Sigmoid colon (tissue), 4 donors: ENCODE measurements around the gene TMEM181.

Experiments
- CTCF ChIP-seq, 4 experiments: fragments of 450-650 bp in 3 of 4; fragments of 200-600 bp in 1 of 4; IDR thresholded peaks; one replicate each; pipeline ENCODE4 v1.5.1; 2016 to 2019; ENCODE audit warnings: antibody characterized with exemption in 4 of 4, mild to moderate bottlenecking in 3 of 4, moderate library complexity in 2 of 4
- POLR2A ChIP-seq, 2 donors: fragments of 450-650 bp; IDR thresholded peaks; one replicate each; pipeline ENCODE4 v1.6.1; 2016; ENCODE audit warnings: antibody characterized with exemption in 2 of 2, mild to moderate bottlenecking in 2 of 2, moderate library complexity in 2 of 2
- POLR2AphosphoS5 ChIP-seq, 4 donors: sonication (generic); formaldehyde crosslinking; IDR thresholded peaks; one replicate each; pipeline ENCODE4 v1.6.1; 2017; ENCODE audit warnings: antibody characterized with exemption in 4 of 4

- TF ChIP-seq POLR2AphosphoS5 (IDR thresholded peaks at IDR 0.05) (no peak), CTCF (IDR thresholded peaks at IDR 0.05) (no peak), POLR2A (IDR thresholded peaks at IDR 0.05) (no peak)
Observed at GRCh38 chr6:158522616-158523015, 37.3 kb upstream of the TMEM181 start.
